Neural progenitor cell (in vitro differentiated cells): ENCODE results near the gene EFS.

Source experiments
- EZH2 ChIP-seq: fragments of 200-600 bp; sonication (generic); IDR thresholded peaks from 2 replicates; pipeline ENCODE4 v1.6.1; 2017; ENCODE audit warnings: antibody characterized with exemption, mild to moderate bottlenecking, moderate library complexity
- EZH2phosphoT487 ChIP-seq: fragments of 200-600 bp; sonication (generic); IDR thresholded peaks from 2 replicates; pipeline ENCODE4 v1.6.1; 2017; ENCODE audit warnings: antibody characterized with exemption
- TF ChIP-seq, protein P1 (sequence below): fragments of 200-600 bp; sonication (generic); IDR thresholded peaks from 2 replicates; pipeline ENCODE4 v1.5.1; 2017; ENCODE audit warnings: antibody characterized with exemption, mild to moderate bottlenecking

DNA sequence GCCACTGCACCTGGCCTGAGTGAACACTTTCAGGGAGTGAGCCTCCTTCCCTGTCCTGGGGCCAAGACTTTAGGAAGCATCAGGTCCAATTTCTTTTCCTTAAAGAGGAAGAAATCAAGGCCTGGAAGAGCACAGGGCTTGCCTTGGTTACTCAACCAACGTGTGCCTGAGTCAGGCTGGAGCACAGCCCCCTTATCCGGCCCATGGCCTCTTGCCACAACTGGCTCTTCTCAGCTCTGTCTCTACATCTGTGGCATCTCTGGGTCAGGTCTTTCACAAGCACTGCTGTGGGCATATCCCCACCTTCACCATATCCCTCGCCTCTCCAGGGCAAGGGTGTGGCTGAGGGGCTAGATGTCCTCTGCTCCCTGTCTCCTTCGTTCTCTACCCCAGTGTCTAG is 36.3 kb upstream of the EFS start:
- TF ChIP-seq, protein P1, sequence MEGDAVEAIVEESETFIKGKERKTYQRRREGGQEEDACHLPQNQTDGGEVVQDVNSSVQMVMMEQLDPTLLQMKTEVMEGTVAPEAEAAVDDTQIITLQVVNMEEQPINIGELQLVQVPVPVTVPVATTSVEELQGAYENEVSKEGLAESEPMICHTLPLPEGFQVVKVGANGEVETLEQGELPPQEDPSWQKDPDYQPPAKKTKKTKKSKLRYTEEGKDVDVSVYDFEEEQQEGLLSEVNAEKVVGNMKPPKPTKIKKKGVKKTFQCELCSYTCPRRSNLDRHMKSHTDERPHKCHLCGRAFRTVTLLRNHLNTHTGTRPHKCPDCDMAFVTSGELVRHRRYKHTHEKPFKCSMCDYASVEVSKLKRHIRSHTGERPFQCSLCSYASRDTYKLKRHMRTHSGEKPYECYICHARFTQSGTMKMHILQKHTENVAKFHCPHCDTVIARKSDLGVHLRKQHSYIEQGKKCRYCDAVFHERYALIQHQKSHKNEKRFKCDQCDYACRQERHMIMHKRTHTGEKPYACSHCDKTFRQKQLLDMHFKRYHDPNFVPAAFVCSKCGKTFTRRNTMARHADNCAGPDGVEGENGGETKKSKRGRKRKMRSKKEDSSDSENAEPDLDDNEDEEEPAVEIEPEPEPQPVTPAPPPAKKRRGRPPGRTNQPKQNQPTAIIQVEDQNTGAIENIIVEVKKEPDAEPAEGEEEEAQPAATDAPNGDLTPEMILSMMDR = no peak
- no peak for TF ChIP-seq EZH2
- no peak for TF ChIP-seq EZH2phosphoT487
